K562 (cell line): ENCODE measurements around the gene VBP1. TPM values are rescaled to one million over a fixed set of nuclear protein-coding genes. Genes with fewer than 3 reads are reported as not detected.

Source experiments
- ARID1B ChIP-seq: fragments of 450-650 bp; IDR thresholded peaks from 2 replicates; pipeline ENCODE4 v1.6.1; 2016; ENCODE audit warnings: antibody characterized with exemption, mild to moderate bottlenecking, inconsistent platforms
- ATF1 ChIP-seq, 2 experiments: fragments of 450-650 bp in 1 of 2; IDR thresholded peaks; 2 replicates each; pipeline ENCODE4 v1.6.1; 2016; ENCODE audit warnings: missing compliant biosample characterization in 1 of 2, missing genetic modification characterization in 1 of 2
- BCOR ChIP-seq: fragments of 450-650 bp; IDR thresholded peaks from 2 replicates; pipeline ENCODE4 v1.6.1; 2016
- CHD1 ChIP-seq: fragments of 200-600 bp; sonication (generic); IDR thresholded peaks from one replicate; pipeline ENCODE4 v1.6.1; 2012; ENCODE audit warnings: mild to moderate bottlenecking, moderate library complexity, low read length, inconsistent platforms
- DPF2 ChIP-seq: fragments of 450-650 bp; IDR thresholded peaks from 2 replicates; pipeline ENCODE4 v1.6.1; 2016
- GATAD2A ChIP-seq: fragments of 450-650 bp; IDR thresholded peaks from 2 replicates; pipeline ENCODE4 v1.6.1; 2017
- MTA2 ChIP-seq: fragments of 450-650 bp; IDR thresholded peaks from 2 replicates; pipeline ENCODE4 v1.6.1; 2016; ENCODE audit warnings: low read depth
- PML ChIP-seq: IDR thresholded peaks from 2 replicates; pipeline ENCODE4 v1.6.1; 2012; ENCODE audit warnings: low read length, inconsistent platforms
- POLR2B ChIP-seq: fragments of 450-650 bp; IDR thresholded peaks from 2 replicates; pipeline ENCODE4 v1.6.1; 2018; ENCODE audit warnings: low read depth; ENCODE audit not compliant: partially characterized antibody
- SMAD3 ChIP-seq: fragments of 450-650 bp; formaldehyde crosslinking; conservative IDR thresholded peaks from 2 replicates; pipeline ENCODE4 v1.4.0; 2020; ENCODE audit warnings: mild to moderate bottlenecking
- SMARCA4 ChIP-seq: fragments of 450-650 bp; IDR thresholded peaks from 2 replicates; pipeline ENCODE4 v1.6.1; 2016
- SP1 ChIP-seq: sonication (generic); formaldehyde crosslinking; IDR thresholded peaks from 2 replicates; pipeline ENCODE4 v1.8.1; 2022; ENCODE audit warnings: mild to moderate bottlenecking, missing genetic modification reagents
- STAT5A ChIP-seq: IDR thresholded peaks from 2 replicates; pipeline ENCODE4 v1.6.1; 2012; ENCODE audit warnings: low read length, inconsistent platforms, borderline replicate concordance
- polyA plus RNA-seq, 8 experiments: library from polyadenylated mRNA; depleted of rRNA in 4 of 8; stranded (reverse) in 5 of 8; unstranded in 3 of 8; fragments of >200 nt; fragmentation: Nextera tagmentation in 2 of 8; fragmentation: Illumina TruSeq in 1 of 8; extraction: Ambion mirVana in 2 of 8; extraction: Trizol in 1 of 8; gene quantifications; 2 replicates each; pipeline versions ENCODE4 v1.2.1 to v1.2.3, GENCODE V29; 2011 to 2014; ENCODE audit warnings: inconsistent platforms in 1 of 8, missing spikeins in 1 of 8
- total RNA-seq, 7 experiments: library from RNA; depleted of rRNA in 6 of 7; stranded (reverse); fragments of >200 nt in 6 of 7; fragmentation: Illumina TruSeq in 2 of 7; extraction: Trizol in 2 of 7; gene quantifications; 2 replicates each; pipeline versions ENCODE4 v1.2.1 to v1.2.3, GENCODE V29; 2011 to 2021; ENCODE audit warnings: low replicate concordance in 1 of 7
- TF ChIP-seq, protein P1 (sequence below): fragments of 450-650 bp; IDR thresholded peaks from 2 replicates; pipeline ENCODE4 v1.6.1; 2016; ENCODE audit warnings: low read depth
- TF ChIP-seq, protein P2 (sequence below): fragments of 450-650 bp; formaldehyde crosslinking; IDR thresholded peaks from 2 replicates; pipeline ENCODE4 v1.4.0; 2020; ENCODE audit warnings: mild to moderate bottlenecking, moderate library complexity
- TF ChIP-seq, protein P3 (sequence below): fragments of 450-650 bp; IDR thresholded peaks from 2 replicates; pipeline ENCODE4 v1.6.1; 2016; ENCODE audit warnings: mild to moderate bottlenecking
- TF ChIP-seq, protein P4 (sequence below): fragments of 450-650 bp; formaldehyde crosslinking; IDR thresholded peaks from 2 replicates; pipeline ENCODE4 v1.4.0; 2022; ENCODE audit warnings: missing genetic modification characterization

VBP1 gene
- total and polyA plus RNA-seq, 9 of the 15 experiments (the other 6 are each of a cell fraction or from before 2014, with no cell fraction given), result 83.2 to 263 (median 151) TPM

DNA sequence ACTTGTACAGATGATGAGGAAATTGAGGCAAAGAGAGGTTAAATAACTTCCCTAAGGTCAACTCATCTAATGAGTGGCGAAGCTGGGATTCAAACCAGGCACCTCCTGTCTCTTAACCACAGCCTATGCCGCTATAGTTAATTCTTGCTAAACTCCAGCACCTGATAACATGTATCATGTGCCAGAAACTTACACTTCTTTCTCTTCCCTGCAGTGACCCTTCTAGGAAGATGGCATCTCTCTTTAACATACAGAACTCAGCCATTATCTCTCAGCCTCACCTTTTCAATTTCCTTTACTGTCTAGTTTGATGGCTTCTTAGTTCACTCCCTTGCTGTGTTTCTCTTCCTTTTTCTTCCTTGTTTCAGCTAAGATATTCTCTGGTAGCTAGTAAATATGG is 2.5 kb downstream of the VBP1 start (continued):
- TF ChIP-seq, protein P1, sequence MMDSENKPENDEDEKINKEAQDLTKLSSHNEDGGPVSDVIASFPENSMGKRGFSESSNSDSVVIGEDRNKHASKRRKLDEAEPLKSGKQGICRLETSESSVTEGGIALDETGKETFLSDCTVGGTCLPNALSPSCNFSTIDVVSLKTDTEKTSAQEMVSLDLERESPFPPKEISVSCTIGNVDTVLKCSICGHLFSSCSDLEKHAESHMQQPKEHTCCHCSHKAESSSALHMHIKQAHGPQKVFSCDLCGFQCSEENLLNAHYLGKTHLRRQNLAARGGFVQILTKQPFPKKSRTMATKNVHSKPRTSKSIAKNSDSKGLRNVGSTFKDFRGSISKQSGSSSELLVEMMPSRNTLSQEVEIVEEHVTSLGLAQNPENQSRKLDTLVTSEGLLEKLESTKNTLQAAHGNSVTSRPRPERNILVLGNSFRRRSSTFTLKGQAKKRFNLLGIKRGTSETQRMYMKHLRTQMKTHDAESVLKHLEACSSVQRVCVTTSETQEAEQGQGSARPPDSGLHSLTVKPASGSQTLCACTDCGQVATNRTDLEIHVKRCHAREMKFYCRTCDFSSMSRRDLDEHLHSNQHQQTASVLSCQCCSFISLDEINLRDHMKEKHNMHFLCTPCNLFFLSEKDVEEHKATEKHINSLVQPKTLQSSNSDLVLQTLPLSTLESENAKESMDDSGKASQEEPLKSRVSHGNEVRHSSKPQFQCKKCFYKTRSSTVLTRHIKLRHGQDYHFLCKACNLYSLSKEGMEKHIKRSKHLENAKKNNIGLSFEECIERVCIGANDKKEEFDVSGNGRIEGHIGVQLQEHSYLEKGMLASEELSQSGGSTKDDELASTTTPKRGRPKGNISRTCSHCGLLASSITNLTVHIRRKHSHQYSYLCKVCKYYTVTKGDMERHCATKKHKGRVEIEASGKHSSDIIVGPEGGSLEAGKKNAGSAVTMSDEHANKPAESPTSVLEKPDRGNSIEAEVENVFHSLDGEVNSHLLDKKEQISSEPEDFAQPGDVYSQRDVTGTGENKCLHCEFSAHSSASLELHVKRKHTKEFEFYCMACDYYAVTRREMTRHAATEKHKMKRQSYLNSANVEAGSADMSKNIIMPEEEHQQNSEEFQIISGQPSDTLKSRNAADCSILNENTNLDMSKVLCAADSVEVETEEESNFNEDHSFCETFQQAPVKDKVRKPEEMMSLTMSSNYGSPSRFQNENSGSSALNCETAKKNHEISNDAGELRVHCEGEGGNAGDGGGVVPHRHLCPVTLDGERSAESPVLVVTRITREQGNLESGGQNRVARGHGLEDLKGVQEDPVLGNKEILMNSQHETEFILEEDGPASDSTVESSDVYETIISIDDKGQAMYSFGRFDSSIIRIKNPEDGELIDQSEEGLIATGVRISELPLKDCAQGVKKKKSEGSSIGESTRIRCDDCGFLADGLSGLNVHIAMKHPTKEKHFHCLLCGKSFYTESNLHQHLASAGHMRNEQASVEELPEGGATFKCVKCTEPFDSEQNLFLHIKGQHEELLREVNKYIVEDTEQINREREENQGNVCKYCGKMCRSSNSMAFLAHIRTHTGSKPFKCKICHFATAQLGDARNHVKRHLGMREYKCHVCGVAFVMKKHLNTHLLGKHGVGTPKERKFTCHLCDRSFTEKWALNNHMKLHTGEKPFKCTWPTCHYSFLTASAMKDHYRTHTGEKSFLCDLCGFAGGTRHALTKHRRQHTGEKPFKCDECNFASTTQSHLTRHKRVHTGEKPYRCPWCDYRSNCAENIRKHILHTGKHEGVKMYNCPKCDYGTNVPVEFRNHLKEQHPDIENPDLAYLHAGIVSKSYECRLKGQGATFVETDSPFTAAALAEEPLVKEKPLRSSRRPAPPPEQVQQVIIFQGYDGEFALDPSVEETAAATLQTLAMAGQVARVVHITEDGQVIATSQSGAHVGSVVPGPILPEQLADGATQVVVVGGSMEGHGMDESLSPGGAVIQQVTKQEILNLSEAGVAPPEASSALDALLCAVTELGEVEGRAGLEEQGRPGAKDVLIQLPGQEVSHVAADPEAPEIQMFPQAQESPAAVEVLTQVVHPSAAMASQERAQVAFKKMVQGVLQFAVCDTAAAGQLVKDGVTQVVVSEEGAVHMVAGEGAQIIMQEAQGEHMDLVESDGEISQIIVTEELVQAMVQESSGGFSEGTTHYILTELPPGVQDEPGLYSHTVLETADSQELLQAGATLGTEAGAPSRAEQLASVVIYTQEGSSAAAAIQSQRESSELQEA, result no peak
- TF ChIP-seq POLR2B, result no peak
- TF ChIP-seq DPF2, result peak; percentile 81
- TF ChIP-seq MTA2, result peak; percentile 61; the same call in 1 of the 2 replicates
- no peak for TF ChIP-seq GATAD2A
- no peak for TF ChIP-seq CHD1
- TF ChIP-seq, protein P2, sequence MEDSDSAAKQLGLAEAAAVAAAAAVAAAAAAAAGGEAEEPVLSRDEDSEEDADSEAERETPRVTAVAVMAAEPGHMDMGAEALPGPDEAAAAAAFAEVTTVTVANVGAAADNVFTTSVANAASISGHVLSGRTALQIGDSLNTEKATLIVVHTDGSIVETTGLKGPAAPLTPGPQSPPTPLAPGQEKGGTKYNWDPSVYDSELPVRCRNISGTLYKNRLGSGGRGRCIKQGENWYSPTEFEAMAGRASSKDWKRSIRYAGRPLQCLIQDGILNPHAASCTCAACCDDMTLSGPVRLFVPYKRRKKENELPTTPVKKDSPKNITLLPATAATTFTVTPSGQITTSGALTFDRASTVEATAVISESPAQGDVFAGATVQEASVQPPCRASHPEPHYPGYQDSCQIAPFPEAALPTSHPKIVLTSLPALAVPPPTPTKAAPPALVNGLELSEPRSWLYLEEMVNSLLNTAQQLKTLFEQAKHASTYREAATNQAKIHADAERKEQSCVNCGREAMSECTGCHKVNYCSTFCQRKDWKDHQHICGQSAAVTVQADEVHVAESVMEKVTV (CRISPR knock-in tag), result no peak
- peak; percentile 92 for TF ChIP-seq ARID1B
- peak; percentile 61 for TF ChIP-seq PML
- TF ChIP-seq BCOR, result peak; percentile 19; the same call in 1 of the 2 replicates
- TF ChIP-seq ATF1 (CRISPR knock-in tag; IDR thresholded peaks at IDR 0.05), result no peak
- TF ChIP-seq ATF1 (tag; IDR thresholded peaks at IDR 0.05), result no peak
- no peak for TF ChIP-seq SP1
- no peak for TF ChIP-seq SMAD3 (CRISPR knock-in tag)
- TF ChIP-seq SMARCA4, result peak; percentile 78
- TF ChIP-seq, protein P3, sequence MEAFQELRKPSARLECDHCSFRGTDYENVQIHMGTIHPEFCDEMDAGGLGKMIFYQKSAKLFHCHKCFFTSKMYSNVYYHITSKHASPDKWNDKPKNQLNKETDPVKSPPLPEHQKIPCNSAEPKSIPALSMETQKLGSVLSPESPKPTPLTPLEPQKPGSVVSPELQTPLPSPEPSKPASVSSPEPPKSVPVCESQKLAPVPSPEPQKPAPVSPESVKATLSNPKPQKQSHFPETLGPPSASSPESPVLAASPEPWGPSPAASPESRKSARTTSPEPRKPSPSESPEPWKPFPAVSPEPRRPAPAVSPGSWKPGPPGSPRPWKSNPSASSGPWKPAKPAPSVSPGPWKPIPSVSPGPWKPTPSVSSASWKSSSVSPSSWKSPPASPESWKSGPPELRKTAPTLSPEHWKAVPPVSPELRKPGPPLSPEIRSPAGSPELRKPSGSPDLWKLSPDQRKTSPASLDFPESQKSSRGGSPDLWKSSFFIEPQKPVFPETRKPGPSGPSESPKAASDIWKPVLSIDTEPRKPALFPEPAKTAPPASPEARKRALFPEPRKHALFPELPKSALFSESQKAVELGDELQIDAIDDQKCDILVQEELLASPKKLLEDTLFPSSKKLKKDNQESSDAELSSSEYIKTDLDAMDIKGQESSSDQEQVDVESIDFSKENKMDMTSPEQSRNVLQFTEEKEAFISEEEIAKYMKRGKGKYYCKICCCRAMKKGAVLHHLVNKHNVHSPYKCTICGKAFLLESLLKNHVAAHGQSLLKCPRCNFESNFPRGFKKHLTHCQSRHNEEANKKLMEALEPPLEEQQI, result 0 out of 2 replicates have a peak, but pooled peaks have one; percentile 31
- TF ChIP-seq, protein P4, sequence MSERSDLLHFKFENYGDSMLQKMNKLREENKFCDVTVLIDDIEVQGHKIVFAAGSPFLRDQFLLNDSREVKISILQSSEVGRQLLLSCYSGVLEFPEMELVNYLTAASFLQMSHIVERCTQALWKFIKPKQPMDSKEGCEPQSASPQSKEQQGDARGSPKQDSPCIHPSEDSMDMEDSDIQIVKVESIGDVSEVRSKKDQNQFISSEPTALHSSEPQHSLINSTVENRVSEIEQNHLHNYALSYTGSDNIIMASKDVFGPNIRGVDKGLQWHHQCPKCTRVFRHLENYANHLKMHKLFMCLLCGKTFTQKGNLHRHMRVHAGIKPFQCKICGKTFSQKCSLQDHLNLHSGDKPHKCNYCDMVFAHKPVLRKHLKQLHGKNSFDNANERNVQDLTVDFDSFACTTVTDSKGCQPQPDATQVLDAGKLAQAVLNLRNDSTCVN (CRISPR knock-in tag), result no peak
- peak; percentile 71 for TF ChIP-seq STAT5A
